ENCODE measurements around the gene SARNP. TPM values are rescaled to one million over a fixed set of nuclear protein-coding genes. Genes with fewer than 3 reads are reported as not detected.

Gene SARNP
- total RNA-seq, 2 donors from 2014 or later = 61.4 to 70.8 TPM

DNA sequence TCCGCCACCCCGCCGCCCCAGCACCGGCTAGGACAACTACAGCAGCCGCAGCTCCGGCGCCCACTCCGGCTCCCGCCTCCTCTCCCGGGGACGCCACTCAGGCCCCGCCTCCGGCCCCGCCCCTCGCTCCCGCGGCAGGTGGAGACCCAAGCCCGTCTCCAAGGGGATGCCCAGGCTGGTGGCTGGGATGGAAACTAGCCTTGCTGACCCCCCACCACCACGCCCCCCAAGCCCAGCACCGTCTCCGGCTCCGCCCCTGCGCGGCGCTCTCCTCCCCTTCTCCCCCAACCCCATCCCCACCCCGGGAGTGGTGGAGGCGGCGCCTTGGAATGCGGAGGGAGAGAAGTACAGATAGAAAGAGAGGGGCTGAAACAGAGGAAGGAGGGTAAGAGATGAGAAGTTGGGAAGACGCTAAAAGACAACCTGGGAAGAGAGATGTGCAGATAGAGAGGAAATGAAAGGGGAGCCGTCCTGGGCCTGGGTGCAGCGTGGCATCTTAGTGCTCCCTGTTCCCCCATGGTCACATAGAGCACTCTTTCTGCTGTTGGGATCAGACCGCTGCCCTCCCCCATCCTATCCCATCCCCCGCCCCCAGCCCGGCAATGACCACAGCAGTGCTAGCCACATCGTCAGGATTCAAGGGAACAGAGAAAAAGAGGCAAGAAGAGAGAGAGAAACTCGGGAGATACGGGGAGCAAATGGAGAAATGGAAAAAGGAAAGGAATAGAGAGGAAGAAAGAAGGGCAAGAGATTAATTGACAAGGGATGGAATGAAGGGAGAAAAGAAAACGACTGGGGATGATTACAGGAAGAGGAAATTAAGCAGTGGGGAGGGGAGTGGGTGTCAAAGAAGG is 109.5 kb downstream of the SARNP start, which contains the start of gene ITGA7:
TSS of gene ITGA7 (minus strand) at position 64 of the 854 bp plus-strand sequence. CDS start 222 bp downstream, outside the sequence.
- H3K4me3 ChIP-seq = peak within 1 kb of the TSS; percentile 75 to 81
- peaks cover 0 to 54% of the 10 kb centered on the region in 2 donors for H3K4me1 ChIP-seq
- TF ChIP-seq, protein P1, sequence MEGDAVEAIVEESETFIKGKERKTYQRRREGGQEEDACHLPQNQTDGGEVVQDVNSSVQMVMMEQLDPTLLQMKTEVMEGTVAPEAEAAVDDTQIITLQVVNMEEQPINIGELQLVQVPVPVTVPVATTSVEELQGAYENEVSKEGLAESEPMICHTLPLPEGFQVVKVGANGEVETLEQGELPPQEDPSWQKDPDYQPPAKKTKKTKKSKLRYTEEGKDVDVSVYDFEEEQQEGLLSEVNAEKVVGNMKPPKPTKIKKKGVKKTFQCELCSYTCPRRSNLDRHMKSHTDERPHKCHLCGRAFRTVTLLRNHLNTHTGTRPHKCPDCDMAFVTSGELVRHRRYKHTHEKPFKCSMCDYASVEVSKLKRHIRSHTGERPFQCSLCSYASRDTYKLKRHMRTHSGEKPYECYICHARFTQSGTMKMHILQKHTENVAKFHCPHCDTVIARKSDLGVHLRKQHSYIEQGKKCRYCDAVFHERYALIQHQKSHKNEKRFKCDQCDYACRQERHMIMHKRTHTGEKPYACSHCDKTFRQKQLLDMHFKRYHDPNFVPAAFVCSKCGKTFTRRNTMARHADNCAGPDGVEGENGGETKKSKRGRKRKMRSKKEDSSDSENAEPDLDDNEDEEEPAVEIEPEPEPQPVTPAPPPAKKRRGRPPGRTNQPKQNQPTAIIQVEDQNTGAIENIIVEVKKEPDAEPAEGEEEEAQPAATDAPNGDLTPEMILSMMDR (IDR thresholded peaks at IDR 0.05) = peak in 1 of 2 donors; percentile 13
- no peaks in the 10 kb centered on the region for H3K36me3 ChIP-seq
- no peaks in the 10 kb centered on the region for H3K27me3 ChIP-seq
- H3K9me3 ChIP-seq = no peaks in the 10 kb centered on the region
- H3K27ac ChIP-seq = peak within 1 kb of the TSS; percentile 86 to 91
- DNase-seq (ENCODE audit: low spot score) = no peak

Other genes with a start within 250 kb of the SARNP start
- gene OR2AP1, start 245.3 kb downstream of the SARNP start, total RNA-seq = not detected
- gene OR10P1, start 180.8 kb downstream of the SARNP start, total RNA-seq = not detected
- gene ITGA7, start 109.8 kb downstream of the SARNP start, total RNA-seq = 100 to 1,000 TPM; 291 to 309 TPM
- gene BLOC1S1, start 101.7 kb downstream of the SARNP start, total RNA-seq = 100 to 1,000 TPM; 177 to 187 TPM
- gene RDH5, start 97.3 kb downstream of the SARNP start, total RNA-seq = 10 to 100 TPM; 13.0 to 22.4 TPM
- 1,000 to 10,000 TPM; 1,041 to 1,122 TPM for gene CD63, start 88.7 kb downstream of the SARNP start, total RNA-seq
- 1 to 10 TPM; 8.1 to 8.6 TPM for gene GDF11, start 74.6 kb downstream of the SARNP start, total RNA-seq
- 10 to 100 TPM in 1 of 2 donors, 1 to 10 TPM in 1; 6.5 to 17.1 TPM for gene ORMDL2, start 317 bp upstream of the SARNP start, total RNA-seq
- gene DNAJC14, start 11.9 kb upstream of the SARNP start, total RNA-seq = 10 to 100 TPM; 23.4 to 35.0 TPM
- gene MMP19, start 25.2 kb upstream of the SARNP start, total RNA-seq = 1 to 10 TPM; 5.0 to 7.7 TPM
- 10 to 100 TPM; 17.6 to 20.6 TPM for gene PYM1, start 110.2 kb upstream of the SARNP start, total RNA-seq
- gene DGKA, start 113.4 kb upstream of the SARNP start, total RNA-seq = 10 to 100 TPM in 1 of 2 donors, 1 to 10 TPM in 1; 7.3 to 22.8 TPM
- 1 to 10 TPM in 1 of 2 donors, under 1 TPM in 1; 0.67 to 1.1 TPM for gene PMEL, start 148.3 kb upstream of the SARNP start, total RNA-seq
- 10 to 100 TPM in 1 of 2 donors, 1 to 10 TPM in 1; 5.4 to 13.8 TPM for gene CDK2, start 149.1 kb upstream of the SARNP start, total RNA-seq
- gene RAB5B, start 156.4 kb upstream of the SARNP start, total RNA-seq = 100 to 1,000 TPM in 1 of 2 donors, 10 to 100 TPM in 1; 93.5 to 108 TPM
- 10 to 100 TPM; 23.9 to 37.7 TPM for gene SUOX, start 179.6 kb upstream of the SARNP start, total RNA-seq
- 1 to 10 TPM; 2.6 to 3.9 TPM for gene IKZF4, start 203.3 kb upstream of the SARNP start, total RNA-seq
- 1,000 to 10,000 TPM in 1 of 2 donors, 100 to 1,000 TPM in 1; 134 to 1,492 TPM for gene RPS26, start 224.2 kb upstream of the SARNP start, total RNA-seq

Measured in right atrium auricular region (tissue), 2 donors.